Measurements from ENCODE around the gene NCAM1. TPM values are rescaled to one million over a fixed set of nuclear protein-coding genes. Genes with fewer than 3 reads are reported as not detected.
"Not testable (repeated sequence)": the region's sequence is repeated elsewhere in the genome, so short reads cannot be mapped to it uniquely, and the experiment has no call there.

The NCAM1 gene
- total and polyA plus RNA-seq, 12 donors: 38.7 to 181 (median 111) TPM

- H3K36me3 ChIP-seq (replicated peaks in 1 of 2): no peaks in the 10 kb centered on the region
- TF ChIP-seq CTCF (IDR thresholded peaks at IDR 0.05): no peak
- no peak for TF ChIP-seq POLR2A (IDR thresholded peaks at IDR 0.05)
- peak in 2 of 7 donors; percentile 19 to 47 for DNase-seq
- no peaks in the 10 kb centered on the region for H3K27me3 ChIP-seq
- H3K4me3 ChIP-seq: no peak overlapping the region
- WGBS, 4 donors: 83 to 86% (median 83%) methylated on average over 2 of the region's 2 CpGs
- no peaks in the 10 kb centered on the region for H3K9me3 ChIP-seq (replicated peaks in 1 of 3)
- intact Hi-C loops (cut with DNase I): no loop called here
- no peaks in the 10 kb centered on the region for H3K4me1 ChIP-seq (replicated peaks in 1 of 2)
- H3K27ac ChIP-seq: peak overlapping the region in 1 of 5 donors; percentile 19
Observed at GRCh38 chr11:113296447-113297205, 335.4 kb downstream of the NCAM1 start.

- H3K27ac ChIP-seq; H3K9me3 ChIP-seq (replicated peaks in 1 of 3); H3K27me3 ChIP-seq; H3K4me1 ChIP-seq (replicated peaks in 1 of 2); H3K36me3 ChIP-seq (replicated peaks in 1 of 2); H3K4me3 ChIP-seq; intact Hi-C loops (cut with DNase I); DNase-seq: not testable (repeated sequence)
- 88 to 91% (median 90%) methylated on average over 3 of the region's 3 CpGs for WGBS, 4 donors
Observed at GRCh38 chr11:113298496-113298895, 337.3 kb downstream of the NCAM1 start.

- Histone ChIP-seq H3K27ac (no peak overlapping the region), H3K4me3 (no peak overlapping the region), H3K36me3 (replicated peaks in 1 of 2) (no peaks in the 10 kb centered on the region), H3K4me1 (replicated peaks in 1 of 2) (no peaks in the 10 kb centered on the region), H3K27me3 (no peaks in the 10 kb centered on the region), H3K9me3 (replicated peaks in 1 of 3) (no peaks in the 10 kb centered on the region)
- DNase-seq: no peak
- intact Hi-C loops (cut with DNase I): loop anchor here in 1 of 2 donors (5.0 to 10.0 kb wide), 2 partner anchors 227 to 430 kb away; no protein-coding TSS in a partner anchor
- TF ChIP-seq POLR2A (IDR thresholded peaks at IDR 0.05) (no peak), CTCF (IDR thresholded peaks at IDR 0.05) (no peak)
Observed at GRCh38 chr11:113304916-113305315, 343.7 kb downstream of the NCAM1 start.

GRCh38 chr11:113305440-113306336 is 344.5 kb downstream of the NCAM1 start:
- peak; percentile 77 to 93 (median 83) for DNase-seq
- Histone ChIP-seq H3K4me1 (replicated peaks in 1 of 2) (no peaks in the 10 kb centered on the region), H3K27ac (no peak overlapping the region), H3K36me3 (replicated peaks in 1 of 2) (no peaks in the 10 kb centered on the region), H3K9me3 (replicated peaks in 1 of 3) (no peaks in the 10 kb centered on the region), H3K27me3 (no peaks in the 10 kb centered on the region), H3K4me3 (no peak overlapping the region)
- TF ChIP-seq CTCF (IDR thresholded peaks at IDR 0.05): peak; percentile 78 to 97 (median 96)
- TF ChIP-seq POLR2A (IDR thresholded peaks at IDR 0.05): no peak
- intact Hi-C loops (cut with DNase I): loop anchor here (2.0 to 10.0 kb wide), 3 partner anchors 227 to 429 kb away; no protein-coding TSS in a partner anchor
- 16 to 48% (median 43%) methylated on average over 5 to 12 of the region's 12 CpGs for WGBS, 4 donors
